SK-N-SH (cell line): Measurements from ENCODE around the gene OR2M7.

Experiments
- EZH2phosphoT487 ChIP-seq: fragments of 200-600 bp; sonication (generic); IDR thresholded peaks from 2 replicates; pipeline ENCODE4 v1.6.1; 2017; ENCODE audit warnings: low read depth, mixed run types, mild to moderate bottlenecking, antibody characterized with exemption, moderate library complexity, borderline replicate concordance
- FOSL2 ChIP-seq: IDR thresholded peaks from 2 replicates; pipeline ENCODE4 v1.4.0; 2012; ENCODE audit warnings: low read depth, mild to moderate bottlenecking, moderate library complexity, borderline replicate concordance
- GABPA ChIP-seq: IDR thresholded peaks from 2 replicates; pipeline ENCODE4 v1.4.0; 2012; ENCODE audit warnings: low read depth, mild to moderate bottlenecking
- PBX3 ChIP-seq: IDR thresholded peaks from 2 replicates; pipeline ENCODE4; 2012
- POLR2AphosphoS5 ChIP-seq: IDR thresholded peaks from 2 replicates; pipeline ENCODE4 v1.6.1; 2012; ENCODE audit warnings: low read depth, low read length
- RAD21 ChIP-seq: IDR thresholded peaks from 2 replicates; pipeline ENCODE4 v1.6.1; 2012; ENCODE audit warnings: mild to moderate bottlenecking, low read length
- TAF1 ChIP-seq: IDR thresholded peaks from 2 replicates; pipeline ENCODE4 v1.6.1; 2012; ENCODE audit warnings: low read depth, mild to moderate bottlenecking, low read length, moderate library complexity, borderline replicate concordance
- TCF12 ChIP-seq: IDR thresholded peaks from 2 replicates; pipeline ENCODE4 v1.4.0; 2012
- TEAD4 ChIP-seq: IDR thresholded peaks from 2 replicates; pipeline ENCODE4 v1.4.0; 2012; ENCODE audit warnings: mild to moderate bottlenecking, borderline replicate concordance; ENCODE audit not compliant: insufficient read depth
- YY1 ChIP-seq: IDR thresholded peaks from 2 replicates; pipeline ENCODE4 v1.4.0; 2012; ENCODE audit warnings: low read depth, mild to moderate bottlenecking
- TF ChIP-seq, protein P1 (sequence below): fragments of 200-600 bp; sonication (generic); IDR thresholded peaks from 2 replicates; pipeline ENCODE4 v1.6.1; 2017; ENCODE audit warnings: antibody characterized with exemption, mild to moderate bottlenecking, moderate library complexity

DNA sequence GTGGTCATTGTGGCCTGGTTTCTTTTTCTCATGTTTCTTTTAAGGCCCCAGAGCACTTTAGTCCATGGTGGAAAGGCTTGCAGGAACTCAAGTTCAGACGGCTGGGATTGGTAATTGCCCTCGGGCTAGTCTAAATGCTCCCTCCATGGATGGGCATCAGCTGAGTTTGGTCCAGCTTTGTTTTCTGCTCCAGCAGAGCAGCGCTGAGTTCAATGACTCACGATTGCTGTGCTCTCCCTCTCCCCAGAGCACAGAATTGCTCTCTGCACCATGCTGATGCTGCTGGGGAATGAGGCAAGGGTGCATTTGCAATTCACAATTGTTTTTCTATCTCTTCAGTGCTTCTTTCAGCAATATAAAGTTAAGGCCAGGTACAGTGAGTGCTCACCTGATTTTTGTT, 49.4 kb upstream of the OR2M7 start:
- no peak for TF ChIP-seq RAD21
- no peak for TF ChIP-seq TEAD4
- TF ChIP-seq FOSL2, result no peak
- TF ChIP-seq TAF1, result no peak
- no peak for TF ChIP-seq PBX3
- TF ChIP-seq, protein P1, sequence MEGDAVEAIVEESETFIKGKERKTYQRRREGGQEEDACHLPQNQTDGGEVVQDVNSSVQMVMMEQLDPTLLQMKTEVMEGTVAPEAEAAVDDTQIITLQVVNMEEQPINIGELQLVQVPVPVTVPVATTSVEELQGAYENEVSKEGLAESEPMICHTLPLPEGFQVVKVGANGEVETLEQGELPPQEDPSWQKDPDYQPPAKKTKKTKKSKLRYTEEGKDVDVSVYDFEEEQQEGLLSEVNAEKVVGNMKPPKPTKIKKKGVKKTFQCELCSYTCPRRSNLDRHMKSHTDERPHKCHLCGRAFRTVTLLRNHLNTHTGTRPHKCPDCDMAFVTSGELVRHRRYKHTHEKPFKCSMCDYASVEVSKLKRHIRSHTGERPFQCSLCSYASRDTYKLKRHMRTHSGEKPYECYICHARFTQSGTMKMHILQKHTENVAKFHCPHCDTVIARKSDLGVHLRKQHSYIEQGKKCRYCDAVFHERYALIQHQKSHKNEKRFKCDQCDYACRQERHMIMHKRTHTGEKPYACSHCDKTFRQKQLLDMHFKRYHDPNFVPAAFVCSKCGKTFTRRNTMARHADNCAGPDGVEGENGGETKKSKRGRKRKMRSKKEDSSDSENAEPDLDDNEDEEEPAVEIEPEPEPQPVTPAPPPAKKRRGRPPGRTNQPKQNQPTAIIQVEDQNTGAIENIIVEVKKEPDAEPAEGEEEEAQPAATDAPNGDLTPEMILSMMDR, result no peak
- no peak for TF ChIP-seq POLR2AphosphoS5
- TF ChIP-seq TCF12, result no peak
- TF ChIP-seq GABPA, result no peak
- no peak for TF ChIP-seq YY1
- no peak for TF ChIP-seq EZH2phosphoT487
